ENCODE results near the gene SIGLEC7.

SIGLEC7 gene

DNA sequence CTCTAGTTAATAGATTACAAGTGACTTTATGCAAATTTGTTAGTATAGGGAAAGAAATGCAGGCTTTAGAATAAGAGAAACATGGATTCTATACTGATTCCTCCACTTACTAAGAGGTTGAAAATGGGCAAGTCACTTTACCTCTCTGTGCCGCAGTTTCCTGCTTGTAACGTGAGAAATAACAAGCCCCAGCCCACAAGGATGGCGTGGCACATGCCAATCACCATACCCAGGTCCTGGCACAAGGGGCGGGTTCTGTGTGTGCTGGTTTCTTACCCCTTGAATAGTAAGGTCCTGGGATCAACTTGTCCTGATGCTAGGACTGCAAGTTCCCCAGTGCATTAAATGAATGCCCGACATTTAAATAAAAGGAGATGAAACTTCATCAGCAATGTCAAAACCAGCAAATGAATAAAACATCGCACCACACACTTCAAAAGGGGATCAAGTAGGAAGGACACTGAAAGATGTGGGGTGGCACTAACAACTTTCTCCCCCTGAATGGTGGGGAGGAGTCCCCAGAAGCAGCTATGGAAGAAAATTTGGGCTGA lies 25.3 kb upstream of the SIGLEC7 start:
- Histone ChIP-seq H3K27me3 (ENCODE audit: control insufficient read depth, insufficient read depth, low read length, poor library complexity, severe bottlenecking) (peaks cover 12% of the 10 kb centered on the region), H3K36me3 (ENCODE audit: control insufficient read depth, insufficient read depth, low read length) (no peaks in the 10 kb centered on the region), H3K4me1 (ENCODE audit: control insufficient read depth, insufficient read depth, low read length) (no peaks in the 10 kb centered on the region), H3K9me3 (ENCODE audit: control insufficient read depth, low read length) (no peaks in the 10 kb centered on the region), H3K27ac (ENCODE audit: insufficient read depth, low read depth, low read length, poor library complexity, severe bottlenecking) (no peak overlapping the region), H3K4me3 (ENCODE audit: insufficient read depth, low read depth, low read length) (no peak overlapping the region)
- WGBS, 2 experiments, result 80 to 83% methylated on average over 6 of the region's 6 CpGs

DNA sequence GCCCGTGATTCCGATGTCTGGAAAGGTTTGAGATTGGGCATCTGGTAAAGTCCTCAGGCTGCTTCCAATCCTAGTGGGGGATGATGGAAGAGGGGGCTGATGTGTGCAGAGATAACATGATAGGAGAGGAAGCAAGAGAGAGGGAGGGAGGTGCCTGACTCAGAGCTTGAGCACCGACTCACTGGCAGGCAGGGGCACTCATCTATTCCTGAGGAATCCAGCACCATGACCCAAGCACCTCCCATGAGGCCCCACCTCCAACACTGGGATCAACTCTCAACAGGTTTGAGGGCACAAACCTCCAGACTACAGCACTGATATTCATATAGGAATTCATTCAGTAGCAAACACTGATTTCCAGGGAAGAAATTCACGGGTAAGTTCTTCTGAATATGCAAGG lies 23.0 kb upstream of the SIGLEC7 start:
- Histone ChIP-seq H3K27me3 (ENCODE audit: control insufficient read depth, insufficient read depth, low read length, poor library complexity, severe bottlenecking) (no peaks in the 10 kb centered on the region), H3K4me1 (ENCODE audit: control insufficient read depth, insufficient read depth, low read length) (no peaks in the 10 kb centered on the region), H3K27ac (ENCODE audit: insufficient read depth, low read depth, low read length, poor library complexity, severe bottlenecking) (no peak overlapping the region), H3K9me3 (ENCODE audit: control insufficient read depth, low read length) (no peaks in the 10 kb centered on the region), H3K36me3 (ENCODE audit: control insufficient read depth, insufficient read depth, low read length) (no peaks in the 10 kb centered on the region), H3K4me3 (ENCODE audit: insufficient read depth, low read depth, low read length) (no peak overlapping the region)
- WGBS, 2 experiments, result 74 to 80% methylated on average over 4 of the region's 4 CpGs

DNA sequence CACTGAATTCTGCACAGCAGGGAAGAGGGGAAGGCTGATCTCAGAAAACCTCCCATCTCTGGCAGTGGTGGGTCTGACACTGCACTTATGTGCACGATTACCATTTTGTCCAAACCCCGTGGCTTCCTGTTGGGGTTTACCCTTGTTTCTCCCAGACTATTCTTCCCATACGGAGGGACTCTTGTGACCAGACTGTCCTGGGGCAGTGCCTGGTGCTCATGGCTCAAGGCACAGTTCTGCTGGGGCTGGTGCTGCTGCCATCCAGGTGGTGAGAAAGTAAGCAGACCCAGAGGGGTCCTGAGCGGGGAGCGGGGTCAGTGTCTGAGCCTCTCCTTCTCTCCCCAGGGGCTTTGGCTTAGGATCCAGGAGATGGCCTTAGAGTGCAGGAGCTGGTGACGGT lies 22.5 kb upstream of the SIGLEC7 start:
- Histone ChIP-seq H3K27me3 (ENCODE audit: control insufficient read depth, insufficient read depth, low read length, poor library complexity, severe bottlenecking) (no peaks in the 10 kb centered on the region), H3K4me3 (ENCODE audit: insufficient read depth, low read depth, low read length) (no peak overlapping the region), H3K36me3 (ENCODE audit: control insufficient read depth, insufficient read depth, low read length) (no peaks in the 10 kb centered on the region), H3K4me1 (ENCODE audit: control insufficient read depth, insufficient read depth, low read length) (no peaks in the 10 kb centered on the region), H3K27ac (ENCODE audit: insufficient read depth, low read depth, low read length, poor library complexity, severe bottlenecking) (no peak overlapping the region), H3K9me3 (ENCODE audit: control insufficient read depth, low read length) (no peaks in the 10 kb centered on the region)
- WGBS, 2 experiments, result 90 to 96% methylated on average over 6 of the region's 6 CpGs

DNA sequence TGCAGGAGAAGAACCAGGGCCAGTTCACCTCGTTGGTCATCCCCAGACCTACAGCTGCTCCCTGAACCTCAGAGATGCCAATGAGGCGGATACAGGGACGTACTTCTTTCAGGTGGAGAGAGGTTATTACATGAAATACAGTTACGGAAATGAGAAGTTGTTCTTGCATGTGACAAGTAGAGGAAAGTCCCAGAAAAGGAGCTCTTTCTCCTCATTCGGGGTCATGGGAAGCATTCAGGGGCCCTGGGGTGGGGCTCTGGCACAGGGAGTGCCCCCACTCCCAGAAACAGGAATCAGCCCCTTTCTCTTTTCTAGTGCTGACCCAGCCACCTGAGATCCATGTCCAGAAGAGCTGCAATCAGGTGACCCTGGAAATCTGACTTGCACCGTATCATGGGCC lies 21.9 kb upstream of the SIGLEC7 start:
- Histone ChIP-seq H3K27ac (ENCODE audit: insufficient read depth, low read depth, low read length, poor library complexity, severe bottlenecking) (no peak overlapping the region), H3K27me3 (ENCODE audit: control insufficient read depth, insufficient read depth, low read length, poor library complexity, severe bottlenecking) (no peaks in the 10 kb centered on the region), H3K4me1 (ENCODE audit: control insufficient read depth, insufficient read depth, low read length) (no peaks in the 10 kb centered on the region), H3K36me3 (ENCODE audit: control insufficient read depth, insufficient read depth, low read length) (no peaks in the 10 kb centered on the region), H3K9me3 (ENCODE audit: control insufficient read depth, low read length) (no peaks in the 10 kb centered on the region), H3K4me3 (ENCODE audit: insufficient read depth, low read depth, low read length) (no peak overlapping the region)
- 91 to 94% methylated on average over 6 of the region's 6 CpGs for WGBS, 2 experiments

DNA sequence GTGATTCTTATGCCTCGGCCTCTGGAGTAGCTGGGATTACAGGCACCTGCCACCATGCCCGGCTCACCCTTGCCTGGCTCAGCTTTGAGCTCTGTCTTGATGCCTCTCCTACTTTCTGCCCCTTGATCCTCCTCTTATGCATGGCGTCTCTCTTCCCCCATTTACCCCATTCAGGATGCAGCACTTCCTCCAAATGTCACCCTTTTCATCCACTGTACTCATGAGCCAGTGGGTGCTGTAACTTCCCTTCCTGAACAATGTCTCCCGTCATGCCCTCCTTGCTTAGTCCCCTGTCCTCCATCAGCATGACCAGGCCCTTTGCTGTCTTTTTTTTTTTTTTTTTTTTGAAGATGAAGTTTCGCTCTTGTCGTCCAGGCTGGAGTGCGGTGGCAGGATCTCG lies 20.8 kb upstream of the SIGLEC7 start:
- H3K27ac ChIP-seq (ENCODE audit: insufficient read depth, low read depth, low read length, poor library complexity, severe bottlenecking), result no peak overlapping the region
- H3K4me3 ChIP-seq (ENCODE audit: insufficient read depth, low read depth, low read length), result no peak overlapping the region
- no peaks in the 10 kb centered on the region for H3K27me3 ChIP-seq (ENCODE audit: control insufficient read depth, insufficient read depth, low read length, poor library complexity, severe bottlenecking)
- H3K9me3 ChIP-seq (ENCODE audit: control insufficient read depth, low read length), result no peaks in the 10 kb centered on the region
- H3K4me1 ChIP-seq (ENCODE audit: control insufficient read depth, insufficient read depth, low read length), result no peaks in the 10 kb centered on the region
- H3K36me3 ChIP-seq (ENCODE audit: control insufficient read depth, insufficient read depth, low read length), result no peaks in the 10 kb centered on the region
- WGBS, 2 experiments, result 89 to 93% methylated on average over 8 of the region's 8 CpGs

DNA sequence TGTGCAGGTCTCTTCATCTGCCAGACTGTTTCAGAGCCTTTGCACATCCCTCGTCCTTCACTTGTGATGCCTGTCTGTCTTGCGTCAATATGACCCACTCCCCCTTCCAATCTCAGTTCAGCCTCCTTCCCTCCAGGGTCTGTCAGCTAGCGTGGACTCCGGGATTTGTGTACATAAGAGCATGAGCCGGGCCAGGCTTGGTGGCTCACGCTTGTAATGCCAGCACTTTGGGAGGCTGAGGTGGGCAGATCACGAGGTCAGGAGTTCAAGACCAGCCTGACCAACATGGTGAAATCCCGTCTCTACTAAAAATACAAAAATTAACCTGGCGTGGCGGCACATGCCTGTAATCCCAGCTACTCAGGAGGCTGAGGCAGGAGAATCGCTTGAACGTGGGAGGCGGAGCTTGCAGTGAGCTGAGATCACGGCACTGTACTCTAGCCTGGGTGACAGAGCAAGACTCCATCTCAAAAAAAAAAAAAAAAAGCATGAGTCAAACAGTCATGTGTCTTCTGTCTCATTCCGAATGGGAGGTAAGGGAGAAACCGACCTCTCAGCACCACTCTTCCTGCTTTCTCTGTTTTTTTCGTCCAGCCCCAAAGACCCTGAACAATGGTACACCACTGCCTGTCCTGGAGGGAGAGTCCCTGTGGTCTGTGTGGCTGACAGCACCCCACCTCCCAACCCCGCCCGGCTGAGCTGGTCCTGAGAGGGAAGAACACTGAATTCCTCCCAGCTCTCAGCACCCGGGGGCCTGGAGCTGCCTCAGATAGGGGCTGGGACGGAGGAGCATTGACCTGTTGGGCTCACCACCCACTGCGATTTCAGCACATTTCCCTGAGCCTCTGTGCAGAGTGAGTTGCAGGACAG lies 19.8 kb upstream of the SIGLEC7 start:
- no peaks in the 10 kb centered on the region for H3K4me1 ChIP-seq (ENCODE audit: control insufficient read depth, insufficient read depth, low read length)
- no peaks in the 10 kb centered on the region for H3K9me3 ChIP-seq (ENCODE audit: control insufficient read depth, low read length)
- H3K36me3 ChIP-seq (ENCODE audit: control insufficient read depth, insufficient read depth, low read length), result no peaks in the 10 kb centered on the region
- H3K27me3 ChIP-seq (ENCODE audit: control insufficient read depth, insufficient read depth, low read length, poor library complexity, severe bottlenecking), result no peaks in the 10 kb centered on the region
- WGBS, 2 experiments, result 83 to 87% methylated on average over 22 of the region's 22 CpGs
- H3K27ac ChIP-seq (ENCODE audit: insufficient read depth, low read depth, low read length, poor library complexity, severe bottlenecking), result no peak overlapping the region
- H3K4me3 ChIP-seq (ENCODE audit: insufficient read depth, low read depth, low read length), result no peak overlapping the region

DNA sequence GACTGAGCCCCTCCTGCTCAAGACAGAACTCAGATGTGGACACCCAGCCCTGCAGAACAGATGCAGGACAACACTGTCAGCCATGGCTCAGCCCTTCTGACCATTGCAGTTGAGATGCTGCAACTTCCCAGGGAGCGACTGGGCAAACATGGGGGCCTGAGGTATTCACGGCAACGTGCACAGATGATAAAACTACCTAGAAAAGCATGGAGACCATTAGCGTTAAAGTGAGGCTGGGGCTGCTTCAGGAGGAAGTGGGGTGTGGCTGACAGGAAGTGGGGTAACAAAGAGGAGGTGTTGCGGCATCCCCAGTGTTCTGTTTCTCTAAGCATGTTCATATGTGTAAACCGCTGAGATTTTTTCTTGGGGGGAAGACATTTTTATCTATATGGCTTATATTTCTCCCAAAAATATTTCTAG lies 18.7 kb upstream of the SIGLEC7 start:
- H3K36me3 ChIP-seq (ENCODE audit: control insufficient read depth, insufficient read depth, low read length), result no peaks in the 10 kb centered on the region
- H3K4me3 ChIP-seq (ENCODE audit: insufficient read depth, low read depth, low read length), result no peak overlapping the region
- WGBS, 2 experiments, result 90 to 91% methylated on average over 6 of the region's 6 CpGs
- H3K27ac ChIP-seq (ENCODE audit: insufficient read depth, low read depth, low read length, poor library complexity, severe bottlenecking), result no peak overlapping the region
- H3K4me1 ChIP-seq (ENCODE audit: control insufficient read depth, insufficient read depth, low read length), result no peaks in the 10 kb centered on the region
- H3K9me3 ChIP-seq (ENCODE audit: control insufficient read depth, low read length), result no peaks in the 10 kb centered on the region
- H3K27me3 ChIP-seq (ENCODE audit: control insufficient read depth, insufficient read depth, low read length, poor library complexity, severe bottlenecking), result no peaks in the 10 kb centered on the region

DNA sequence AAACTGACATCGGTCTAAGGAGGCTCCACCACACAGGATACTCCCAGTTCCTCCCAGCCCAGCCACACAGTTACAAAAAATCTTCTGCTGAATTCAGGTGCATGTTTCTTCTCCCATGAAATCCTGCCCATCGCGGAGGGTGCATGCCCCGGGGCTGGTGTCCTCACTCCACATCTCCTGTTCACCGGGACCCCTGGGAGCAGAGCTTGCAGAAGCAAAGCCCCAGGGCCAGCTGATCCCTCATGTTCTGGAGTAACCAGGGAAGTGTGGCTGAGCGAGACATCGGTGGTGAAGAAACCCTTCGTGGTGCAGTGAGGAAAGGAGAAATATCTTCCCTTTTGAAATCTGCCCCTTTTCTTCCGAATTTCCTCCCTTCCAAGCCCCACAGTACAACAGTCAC lies 18.3 kb upstream of the SIGLEC7 start:
- Histone ChIP-seq H3K27me3 (ENCODE audit: control insufficient read depth, insufficient read depth, low read length, poor library complexity, severe bottlenecking) (no peaks in the 10 kb centered on the region), H3K4me3 (ENCODE audit: insufficient read depth, low read depth, low read length) (no peak overlapping the region), H3K9me3 (ENCODE audit: control insufficient read depth, low read length) (no peaks in the 10 kb centered on the region), H3K36me3 (ENCODE audit: control insufficient read depth, insufficient read depth, low read length) (no peaks in the 10 kb centered on the region), H3K27ac (ENCODE audit: insufficient read depth, low read depth, low read length, poor library complexity, severe bottlenecking) (no peak overlapping the region), H3K4me1 (ENCODE audit: control insufficient read depth, insufficient read depth, low read length) (no peaks in the 10 kb centered on the region)
- 92 to 94% methylated on average over 9 of the region's 9 CpGs for WGBS, 2 experiments

DNA sequence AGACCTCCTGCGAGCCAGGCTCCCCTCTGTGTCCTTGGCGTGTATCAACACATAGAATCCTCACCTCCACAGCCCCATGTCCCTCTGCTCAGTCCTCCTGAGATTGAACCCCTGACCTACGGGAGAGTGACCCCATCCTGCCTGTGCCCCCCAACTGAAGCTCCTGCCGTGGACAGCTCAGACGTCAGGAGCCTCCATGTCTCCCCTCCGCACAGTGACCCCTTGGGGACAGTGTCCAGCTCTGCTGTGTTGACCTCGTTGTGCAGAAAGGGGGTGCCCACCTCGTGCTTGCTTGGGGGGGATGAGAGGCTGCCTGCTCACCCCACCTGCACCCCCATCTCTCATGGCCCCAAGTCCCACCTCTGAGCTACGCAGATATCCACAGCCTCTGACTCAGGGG lies 17.9 kb upstream of the SIGLEC7 start:
- H3K4me3 ChIP-seq (ENCODE audit: insufficient read depth, low read depth, low read length), result no peak overlapping the region
- 91 to 94% methylated on average over 9 of the region's 9 CpGs for WGBS, 2 experiments

DNA sequence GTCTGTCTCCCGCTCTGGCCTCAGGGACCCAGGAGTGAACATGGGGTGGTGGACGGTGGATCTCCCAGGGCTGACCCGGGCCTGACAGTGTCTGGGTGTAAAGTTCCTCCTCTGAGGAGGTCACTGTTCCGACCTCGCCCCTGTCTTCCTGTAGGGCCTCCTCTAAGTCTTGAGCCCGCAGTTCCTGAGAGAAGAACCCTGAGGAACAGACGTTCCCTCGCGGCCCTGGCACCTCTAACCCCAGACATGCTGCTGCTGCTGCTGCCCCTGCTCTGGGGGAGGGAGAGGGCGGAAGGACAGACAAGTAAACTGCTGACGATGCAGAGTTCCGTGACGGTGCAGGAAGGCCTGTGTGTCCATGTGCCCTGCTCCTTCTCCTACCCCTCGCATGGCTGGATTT lies 17.4 kb upstream of the SIGLEC7 start, which contains the start of gene SIGLEC9:
TSS of gene SIGLEC9 (plus strand) at position 178 of the 400 bp plus-strand sequence. CDS start at position 247, 69 bp downstream.
- Histone ChIP-seq H3K36me3 (ENCODE audit: control insufficient read depth, insufficient read depth, low read length) (no peaks in the 10 kb centered on the region), H3K4me1 (ENCODE audit: control insufficient read depth, insufficient read depth, low read length) (no peaks in the 10 kb centered on the region), H3K9me3 (ENCODE audit: control insufficient read depth, low read length) (no peaks in the 10 kb centered on the region), H3K27me3 (ENCODE audit: control insufficient read depth, insufficient read depth, low read length, poor library complexity, severe bottlenecking) (no peaks in the 10 kb centered on the region), H3K4me3 (ENCODE audit: insufficient read depth, low read depth, low read length) (no peak within 1 kb of the TSS), H3K27ac (ENCODE audit: insufficient read depth, low read depth, low read length, poor library complexity, severe bottlenecking) (no peak within 1 kb of the TSS)
- 90 to 92% methylated on average over 14 of the region's 14 CpGs for WGBS, 2 experiments

More for the DNA sequence above, 17.9 kb upstream of the SIGLEC7 start:
- Histone ChIP-seq H3K4me1 (ENCODE audit: control insufficient read depth, insufficient read depth, low read length) (no peaks in the 10 kb centered on the region), H3K36me3 (ENCODE audit: control insufficient read depth, insufficient read depth, low read length) (no peaks in the 10 kb centered on the region), H3K27ac (ENCODE audit: insufficient read depth, low read depth, low read length, poor library complexity, severe bottlenecking) (no peak overlapping the region), H3K9me3 (ENCODE audit: control insufficient read depth, low read length) (no peaks in the 10 kb centered on the region), H3K27me3 (ENCODE audit: control insufficient read depth, insufficient read depth, low read length, poor library complexity, severe bottlenecking) (no peaks in the 10 kb centered on the region)
